Measurements from ENCODE around the gene MRPS7.

Gene MRPS7

DNA sequence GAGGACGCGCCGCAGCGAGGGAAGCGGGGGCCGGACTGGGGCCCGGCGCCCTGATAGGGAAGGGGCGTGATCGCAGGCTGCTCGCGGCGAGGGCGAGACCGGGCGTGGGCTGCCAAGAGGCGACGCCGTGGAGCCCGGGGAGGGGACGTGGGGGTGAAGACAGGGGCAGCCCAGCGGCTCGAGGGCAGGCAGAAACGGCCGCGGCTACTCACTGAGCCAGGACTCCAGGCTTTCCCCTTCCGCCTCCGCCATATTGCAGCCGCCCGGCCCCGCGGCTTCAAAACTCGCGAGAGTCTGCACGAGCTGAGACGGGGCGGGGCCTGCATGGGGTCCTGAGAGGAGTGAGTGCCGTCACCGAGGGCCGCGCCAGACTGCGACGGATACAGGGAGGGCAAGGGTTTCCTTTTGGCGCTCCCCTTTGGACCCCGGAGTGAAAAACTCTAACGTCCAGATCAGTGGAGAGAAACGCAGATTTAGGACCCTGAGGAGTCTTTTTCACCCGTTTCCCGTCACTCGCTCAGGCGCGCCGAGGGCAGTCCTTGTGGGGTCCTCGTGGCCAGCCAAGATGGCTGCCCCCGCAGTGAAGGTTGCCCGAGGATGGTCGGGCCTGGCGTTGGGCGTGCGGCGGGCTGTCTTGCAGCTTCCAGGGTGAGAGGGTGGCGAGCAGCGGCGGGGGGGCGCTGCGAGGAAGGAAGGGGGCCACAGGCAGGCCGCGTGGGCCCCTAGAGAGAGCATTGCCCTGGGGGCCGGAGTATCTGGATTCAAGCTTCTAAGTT, at the start of gene MRPS7, which contains the start of gene GGA3:
MRPS7 (plus strand) TSS at position 544 of the 776 bp plus-strand sequence; CDS start at position 566, 22 bp downstream.
GGA3 (minus strand) TSS at position 271 of the 776 bp plus-strand sequence; CDS start at position 252, 19 bp downstream.
- TF ChIP-seq, protein P1, sequence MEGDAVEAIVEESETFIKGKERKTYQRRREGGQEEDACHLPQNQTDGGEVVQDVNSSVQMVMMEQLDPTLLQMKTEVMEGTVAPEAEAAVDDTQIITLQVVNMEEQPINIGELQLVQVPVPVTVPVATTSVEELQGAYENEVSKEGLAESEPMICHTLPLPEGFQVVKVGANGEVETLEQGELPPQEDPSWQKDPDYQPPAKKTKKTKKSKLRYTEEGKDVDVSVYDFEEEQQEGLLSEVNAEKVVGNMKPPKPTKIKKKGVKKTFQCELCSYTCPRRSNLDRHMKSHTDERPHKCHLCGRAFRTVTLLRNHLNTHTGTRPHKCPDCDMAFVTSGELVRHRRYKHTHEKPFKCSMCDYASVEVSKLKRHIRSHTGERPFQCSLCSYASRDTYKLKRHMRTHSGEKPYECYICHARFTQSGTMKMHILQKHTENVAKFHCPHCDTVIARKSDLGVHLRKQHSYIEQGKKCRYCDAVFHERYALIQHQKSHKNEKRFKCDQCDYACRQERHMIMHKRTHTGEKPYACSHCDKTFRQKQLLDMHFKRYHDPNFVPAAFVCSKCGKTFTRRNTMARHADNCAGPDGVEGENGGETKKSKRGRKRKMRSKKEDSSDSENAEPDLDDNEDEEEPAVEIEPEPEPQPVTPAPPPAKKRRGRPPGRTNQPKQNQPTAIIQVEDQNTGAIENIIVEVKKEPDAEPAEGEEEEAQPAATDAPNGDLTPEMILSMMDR (IDR thresholded peaks at IDR 0.05): no peak
- Histone ChIP-seq H3K4me3 (ENCODE audit: low read depth in 1 of 2, low read length in 1 of 2) (peak within 1 kb of the TSS; percentile 78 to 99), H3K36me3 (no peaks in the 10 kb centered on the region), H3K27ac (peak within 1 kb of the TSS; percentile 96), H3K4me1 (ENCODE audit: control insufficient read depth in 1 of 2, insufficient read depth in 1 of 2, low read depth in 1 of 2, low read length in 1 of 2) (peaks cover 46 to 50% of the 10 kb centered on the region in 2 experiments), H3K9me3 (no peaks in the 10 kb centered on the region), H3K27me3 (no peaks in the 10 kb centered on the region)

GRCh38 chr17:75218131-75218530, 43.5 kb upstream of the MRPS7 start:
- H3K4me1 ChIP-seq (ENCODE audit: control insufficient read depth in 1 of 2, insufficient read depth in 1 of 2, low read depth in 1 of 2, low read length in 1 of 2): no peaks in the 10 kb centered on the region
- H3K4me3 ChIP-seq (ENCODE audit: low read depth in 1 of 2, low read length in 1 of 2): no peak overlapping the region
- TF ChIP-seq, protein P1 (IDR thresholded peaks at IDR 0.05): no peak
- H3K36me3 ChIP-seq: peaks cover 76% of the 10 kb centered on the region
- no peaks in the 10 kb centered on the region for H3K27me3 ChIP-seq
- H3K9me3 ChIP-seq: no peaks in the 10 kb centered on the region
- H3K27ac ChIP-seq: no peak overlapping the region

DNA sequence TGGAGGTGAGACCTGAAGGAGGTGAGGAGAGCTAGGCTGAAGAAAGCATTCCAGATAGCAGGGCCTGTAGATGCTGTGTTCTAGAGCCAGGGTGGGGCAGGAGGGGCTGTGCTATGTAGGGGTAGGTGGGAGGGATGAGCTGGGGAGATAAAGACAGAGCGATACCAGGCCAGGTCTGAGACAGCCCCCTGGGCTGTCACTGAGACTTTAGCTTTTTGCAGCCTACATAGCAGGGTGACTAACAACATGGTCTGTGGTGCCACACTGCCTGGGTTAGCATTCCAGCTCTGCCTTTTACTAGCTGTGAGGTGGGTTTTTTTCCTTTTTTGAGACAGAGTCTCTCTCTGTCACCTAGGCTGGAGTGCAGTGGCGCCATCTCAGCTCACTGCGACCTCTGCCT, 41.9 kb upstream of the MRPS7 start:
- Histone ChIP-seq H3K9me3 (no peaks in the 10 kb centered on the region), H3K4me3 (ENCODE audit: low read depth in 1 of 2, low read length in 1 of 2) (no peak overlapping the region), H3K27me3 (no peaks in the 10 kb centered on the region), H3K36me3 (peaks cover 70% of the 10 kb centered on the region), H3K27ac (no peak overlapping the region), H3K4me1 (ENCODE audit: control insufficient read depth in 1 of 2, insufficient read depth in 1 of 2, low read depth in 1 of 2, low read length in 1 of 2) (no peaks in the 10 kb centered on the region)
- TF ChIP-seq, protein P1 (IDR thresholded peaks at IDR 0.05): no peak

GRCh38 chr17:75225016-75225415, 36.7 kb upstream of the MRPS7 start:
- TF ChIP-seq, protein P1 (IDR thresholded peaks at IDR 0.05): no peak
- no peaks in the 10 kb centered on the region for H3K27me3 ChIP-seq
- peaks cover 22 to 29% of the 10 kb centered on the region in 2 experiments for H3K4me1 ChIP-seq (ENCODE audit: control insufficient read depth in 1 of 2, insufficient read depth in 1 of 2, low read depth in 1 of 2, low read length in 1 of 2)
- H3K36me3 ChIP-seq: peaks cover 40% of the 10 kb centered on the region
- H3K4me3 ChIP-seq (ENCODE audit: low read depth in 1 of 2, low read length in 1 of 2): no peak overlapping the region
- H3K9me3 ChIP-seq: no peaks in the 10 kb centered on the region
- H3K27ac ChIP-seq: no peak overlapping the region

GRCh38 chr17:75227729-75228128, 34.0 kb upstream of the MRPS7 start:
- no peaks in the 10 kb centered on the region for H3K27me3 ChIP-seq
- TF ChIP-seq, protein P1 (IDR thresholded peaks at IDR 0.05): no peak
- H3K27ac ChIP-seq: peak overlapping the region; percentile 84
- peaks cover 52% of the 10 kb centered on the region for H3K36me3 ChIP-seq
- H3K4me1 ChIP-seq (ENCODE audit: control insufficient read depth in 1 of 2, insufficient read depth in 1 of 2, low read depth in 1 of 2, low read length in 1 of 2): peaks cover 22 to 30% of the 10 kb centered on the region in 2 experiments
- H3K4me3 ChIP-seq (ENCODE audit: low read depth in 1 of 2, low read length in 1 of 2): peak overlapping the region in 1 of 2 experiments; percentile 28
- no peaks in the 10 kb centered on the region for H3K9me3 ChIP-seq

All from neutrophil (primary cell).